C4-2B (cell line): ENCODE data around the gene TBC1D25.

Experiments used
- ZFX ChIP-seq: fragments of 450-650 bp; IDR thresholded peaks from 2 replicates; pipeline ENCODE4 v1.6.1; 2017
- TF ChIP-seq, protein P1 (sequence below): fragments of 450-650 bp; conservative IDR thresholded peaks from 2 replicates; pipeline ENCODE4 v1.5.1; 2017; ENCODE audit warnings: mild to moderate bottlenecking

- TF ChIP-seq, protein P1, sequence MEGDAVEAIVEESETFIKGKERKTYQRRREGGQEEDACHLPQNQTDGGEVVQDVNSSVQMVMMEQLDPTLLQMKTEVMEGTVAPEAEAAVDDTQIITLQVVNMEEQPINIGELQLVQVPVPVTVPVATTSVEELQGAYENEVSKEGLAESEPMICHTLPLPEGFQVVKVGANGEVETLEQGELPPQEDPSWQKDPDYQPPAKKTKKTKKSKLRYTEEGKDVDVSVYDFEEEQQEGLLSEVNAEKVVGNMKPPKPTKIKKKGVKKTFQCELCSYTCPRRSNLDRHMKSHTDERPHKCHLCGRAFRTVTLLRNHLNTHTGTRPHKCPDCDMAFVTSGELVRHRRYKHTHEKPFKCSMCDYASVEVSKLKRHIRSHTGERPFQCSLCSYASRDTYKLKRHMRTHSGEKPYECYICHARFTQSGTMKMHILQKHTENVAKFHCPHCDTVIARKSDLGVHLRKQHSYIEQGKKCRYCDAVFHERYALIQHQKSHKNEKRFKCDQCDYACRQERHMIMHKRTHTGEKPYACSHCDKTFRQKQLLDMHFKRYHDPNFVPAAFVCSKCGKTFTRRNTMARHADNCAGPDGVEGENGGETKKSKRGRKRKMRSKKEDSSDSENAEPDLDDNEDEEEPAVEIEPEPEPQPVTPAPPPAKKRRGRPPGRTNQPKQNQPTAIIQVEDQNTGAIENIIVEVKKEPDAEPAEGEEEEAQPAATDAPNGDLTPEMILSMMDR, result no peak
- no peak for TF ChIP-seq ZFX
These were observed 17.9 kb upstream of the TBC1D25 start, which contains the start of gene EBP for GRCh38 chrX:48521353-48522243.
